Stimulated activated CD4-positive, alpha-beta T cell treated with anti-CD3 and anti-CD28 coated beads, Interleukin-1b, Interleukin-23, amount 100 ng/mL, for 24 hours (primary cell): ENCODE measurements around the gene PIK3C2G.

Source experiments
- DNase-seq, 4 experiments: peaks; one replicate each; pipeline ENCODE4 v3.0.0-alpha.2; 2020; ENCODE audit warnings: low read depth in 4 of 4, low spot score in 1 of 4

PIK3C2G gene

DNA sequence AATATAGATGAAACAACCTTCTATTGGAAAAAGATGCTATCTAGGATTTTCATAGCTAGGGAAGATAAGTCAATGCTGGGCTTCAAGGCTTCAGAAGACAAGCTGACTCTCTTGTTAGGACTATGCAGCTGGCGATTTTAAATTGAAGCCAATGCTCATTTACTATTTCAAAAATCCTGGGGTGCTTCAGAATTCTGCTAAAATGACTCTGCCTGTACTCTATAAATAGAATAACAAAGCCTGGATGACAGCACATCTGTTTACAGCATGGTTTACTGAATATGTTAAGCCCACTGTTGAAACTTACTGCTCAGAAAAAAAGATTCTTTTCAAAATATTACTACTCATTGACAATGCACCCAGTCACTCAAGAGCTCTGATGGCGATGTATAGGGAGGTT is 155.1 kb downstream of the PIK3C2G start:
- no peak for DNase-seq

DNA sequence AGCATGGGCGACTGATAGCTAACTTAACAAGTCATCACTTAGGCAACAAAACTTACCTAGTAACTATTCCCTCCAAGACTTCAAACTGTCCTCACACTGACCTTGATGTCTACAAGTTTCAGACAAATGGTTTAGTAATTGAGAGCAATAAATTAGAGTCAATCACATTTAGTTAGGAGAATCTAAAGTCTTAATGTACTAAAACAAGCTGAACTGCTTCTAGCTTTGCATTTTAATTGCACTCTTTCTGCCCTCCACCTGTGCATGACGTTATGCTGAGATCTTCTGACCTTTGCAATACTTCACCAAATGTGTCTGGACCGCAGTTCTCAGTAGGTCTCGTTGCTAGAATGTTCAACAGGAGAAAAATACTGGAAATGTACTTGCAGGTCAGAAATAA is 158.0 kb downstream of the PIK3C2G start:
- no peak for DNase-seq

DNA sequence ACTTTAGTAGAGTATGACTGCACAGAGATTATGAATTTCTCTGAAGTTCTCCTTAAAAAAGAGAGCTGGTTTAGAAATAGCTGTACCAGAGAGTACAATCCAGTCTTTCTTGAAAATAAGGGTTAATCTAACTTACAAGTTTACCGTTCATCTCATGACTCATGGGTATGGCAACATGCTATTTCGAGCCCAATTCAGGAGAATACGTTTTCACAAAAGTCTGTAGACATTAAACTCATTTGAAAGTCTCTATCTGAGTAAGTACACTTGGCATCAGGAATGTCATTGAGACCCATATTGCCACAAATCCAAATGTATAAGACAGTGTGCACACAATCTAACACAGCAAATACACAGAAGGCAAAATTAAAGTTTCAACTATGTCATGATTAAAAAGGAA is 160.5 kb downstream of the PIK3C2G start:
- DNase-seq = no peak

DNA sequence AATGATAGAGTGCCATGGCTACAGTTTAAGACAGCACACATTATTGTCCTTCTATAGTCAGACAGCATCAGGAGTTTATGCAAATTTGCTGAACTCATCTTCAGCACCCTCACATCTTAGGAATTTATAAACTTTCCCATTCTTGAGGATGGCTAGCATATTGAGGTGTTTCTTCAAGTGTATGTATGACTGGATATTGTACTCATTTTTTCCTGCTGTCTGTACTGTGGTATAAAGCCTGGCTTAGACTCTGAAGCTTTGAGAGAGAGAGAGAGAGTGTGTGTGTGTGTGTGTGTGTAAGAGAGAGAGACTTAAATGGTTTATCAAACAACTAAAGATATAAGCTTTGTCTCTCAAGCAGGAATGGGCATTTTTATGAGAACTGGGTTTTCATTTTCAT is 161.6 kb downstream of the PIK3C2G start:
- DNase-seq = no peak

DNA sequence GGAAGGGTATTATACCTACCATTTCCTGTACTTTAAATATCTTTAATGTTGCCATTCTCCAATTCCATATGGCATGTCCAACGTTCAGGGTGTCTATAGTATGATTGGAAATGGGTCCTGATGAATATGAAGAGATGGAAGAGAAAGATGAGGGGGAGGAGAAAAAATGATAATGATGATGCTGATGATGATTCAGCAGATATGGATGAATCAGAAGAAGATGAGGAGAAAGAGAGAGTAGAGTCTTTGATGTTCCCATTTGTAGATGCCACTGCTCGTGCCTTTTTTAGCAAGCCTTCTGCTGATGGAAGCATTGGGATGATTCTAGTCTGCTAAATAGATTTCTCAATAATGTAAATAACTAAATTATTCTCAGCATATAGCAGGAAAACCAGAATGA is 163.5 kb downstream of the PIK3C2G start:
- DNase-seq = no peak

DNA sequence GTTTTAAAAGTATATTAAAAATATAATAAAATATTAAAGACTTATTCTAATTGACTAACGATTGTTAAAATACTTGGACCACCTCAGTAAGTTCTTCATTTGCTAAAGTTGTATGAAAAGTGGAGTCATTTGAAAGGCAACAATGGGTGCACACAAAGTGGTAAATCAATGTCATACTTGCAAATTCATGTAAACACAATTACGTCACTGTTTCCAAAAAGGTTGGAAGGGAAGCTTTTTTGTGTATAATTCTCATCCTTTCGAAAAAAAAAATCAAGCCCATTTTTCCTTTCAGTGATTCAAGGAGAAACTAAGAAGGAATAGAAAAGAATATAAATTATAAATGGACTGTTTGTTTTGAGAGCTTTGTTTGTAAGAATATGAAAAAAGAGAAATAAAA is 166.2 kb downstream of the PIK3C2G start:
- no peak for DNase-seq

DNA sequence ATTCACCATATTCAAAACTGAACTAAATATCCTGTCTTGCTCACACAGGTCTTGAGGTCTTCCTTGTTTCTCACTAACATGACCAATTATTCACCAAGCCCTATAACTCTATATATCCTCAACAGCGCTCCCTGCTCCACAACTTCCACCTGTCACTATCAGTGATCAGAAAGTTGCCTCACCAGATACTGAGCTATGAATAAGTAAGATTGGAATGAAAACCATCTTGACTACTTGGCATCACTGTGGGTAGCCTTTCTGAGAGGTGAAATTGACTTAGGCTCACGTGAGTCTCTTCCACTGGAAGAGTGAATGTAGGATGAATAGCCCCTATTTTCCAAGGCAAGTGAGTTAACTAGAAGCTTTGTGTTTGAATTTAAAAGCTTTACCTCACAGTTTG is 167.1 kb downstream of the PIK3C2G start:
- no peak for DNase-seq

DNA sequence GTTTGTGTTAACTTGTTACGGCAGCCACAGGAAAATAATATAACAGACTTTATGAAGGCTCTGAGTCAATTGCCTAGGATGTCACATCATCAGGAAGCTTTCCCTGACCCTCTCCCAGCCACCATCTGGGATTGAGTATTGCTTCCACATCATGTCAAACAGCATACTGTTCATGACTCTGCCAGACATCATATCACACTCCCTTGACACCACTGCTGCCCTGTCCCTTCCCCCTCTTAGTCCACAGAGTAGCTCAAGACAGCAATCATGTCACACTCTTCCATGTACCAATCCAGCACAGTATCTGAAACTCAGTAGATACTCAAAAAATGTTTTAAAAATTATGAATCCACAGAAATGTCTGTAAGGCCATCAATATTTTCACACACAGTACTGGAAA is 168.0 kb downstream of the PIK3C2G start:
- DNase-seq = no peak

DNA sequence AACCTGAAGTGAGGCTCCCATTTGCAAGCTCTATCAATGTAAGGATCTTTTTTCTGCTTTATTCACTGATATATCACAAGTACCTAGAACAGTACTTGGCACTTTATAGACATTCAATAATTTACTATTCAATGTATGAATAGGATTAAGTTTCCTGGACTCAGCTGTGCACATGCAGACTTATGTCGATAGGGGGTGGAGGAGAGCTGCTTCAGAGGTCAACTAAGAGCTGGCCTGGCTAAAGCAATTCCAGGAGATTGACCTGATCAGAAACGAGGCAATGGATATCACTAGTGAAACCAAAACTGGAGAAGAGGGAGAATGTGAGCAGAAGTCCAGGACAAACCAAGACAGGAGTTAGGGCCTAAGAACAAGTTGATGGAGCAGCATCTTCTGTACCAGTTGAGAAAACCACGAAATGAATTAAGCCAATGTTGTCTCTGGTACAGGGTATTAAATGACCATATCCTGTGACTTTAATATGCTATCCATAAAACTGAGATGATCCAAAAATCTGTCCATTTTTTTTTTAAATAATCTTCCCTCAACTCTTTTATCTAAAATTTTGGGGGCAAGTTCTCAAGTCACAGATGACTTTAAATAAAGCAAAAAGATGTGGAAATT is 169.2 kb downstream of the PIK3C2G start:
- DNase-seq = no peak

DNA sequence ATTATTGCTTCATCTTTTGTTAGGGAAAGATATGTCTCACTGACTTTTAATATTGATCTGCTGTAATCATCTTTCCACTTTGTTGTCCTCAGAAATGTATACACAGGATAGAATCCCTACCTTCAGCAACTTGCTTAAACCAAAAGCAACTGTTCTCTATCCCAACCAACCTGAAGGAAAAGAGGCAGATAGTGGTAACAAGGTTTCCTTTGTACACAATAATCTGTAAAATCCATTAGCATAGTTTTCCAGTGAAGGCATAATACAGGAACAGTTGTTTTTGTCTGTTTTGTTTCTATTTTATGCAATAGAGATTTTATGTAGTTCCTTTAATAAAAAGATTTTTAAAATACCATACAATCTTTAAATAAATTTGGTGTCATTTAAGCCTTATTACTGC is 170.5 kb downstream of the PIK3C2G start:
- no peak for DNase-seq

DNA sequence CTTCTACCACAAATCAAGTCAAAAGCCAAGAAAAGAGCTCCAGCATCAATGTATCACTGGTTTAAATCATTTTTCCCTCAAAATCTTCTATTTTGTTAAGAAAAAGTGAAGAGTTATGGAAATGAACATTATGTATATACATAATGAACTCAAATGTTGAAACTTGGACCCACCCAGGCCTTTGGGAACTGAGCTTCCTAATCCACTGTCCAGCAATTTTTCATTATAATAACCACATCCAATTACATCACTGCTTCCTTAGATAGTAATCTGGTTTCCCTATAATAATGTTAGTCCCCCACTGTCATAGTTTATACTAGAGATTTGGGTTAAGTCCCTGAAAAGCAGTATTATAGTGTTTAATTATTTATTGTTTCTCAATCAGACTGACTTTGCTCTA is 170.9 kb downstream of the PIK3C2G start:
- DNase-seq = no peak

DNA sequence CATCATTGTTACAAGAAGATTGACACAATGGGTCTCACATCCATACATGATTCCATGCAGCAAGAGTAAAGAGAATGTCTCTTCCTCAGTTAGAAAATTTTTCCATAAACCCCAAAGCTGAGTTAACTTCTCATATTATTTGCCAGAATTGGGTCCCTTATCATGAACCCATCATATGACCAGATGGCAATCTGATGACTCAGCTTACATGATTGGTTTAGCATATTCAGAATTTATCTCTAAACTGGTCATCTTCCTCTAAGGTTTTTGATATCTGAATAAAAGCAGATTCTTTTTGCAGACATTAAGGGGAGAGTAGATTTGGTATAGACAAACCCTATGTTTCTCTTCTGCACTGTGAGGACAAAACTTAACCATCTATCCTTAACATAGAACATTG is 174.9 kb downstream of the PIK3C2G start:
- DNase-seq = no peak

DNA sequence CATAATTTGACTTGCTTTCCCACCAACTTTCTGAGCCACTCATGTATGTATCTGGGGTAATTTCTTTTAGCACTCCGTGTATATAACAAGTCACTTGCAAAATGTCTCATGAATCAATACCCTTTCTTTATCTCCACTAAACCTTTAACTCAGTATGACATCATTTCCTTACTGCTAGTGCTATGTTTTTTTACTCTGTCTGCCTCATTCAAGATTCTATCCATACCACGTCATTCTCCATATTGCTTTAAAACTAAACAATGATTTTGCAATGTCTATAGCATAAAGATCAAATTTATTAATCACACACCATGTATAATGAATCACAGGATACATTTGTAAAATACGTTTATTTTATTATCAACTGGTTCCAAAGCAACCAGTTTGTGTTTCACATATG is 178.2 kb downstream of the PIK3C2G start:
- DNase-seq = no peak

DNA sequence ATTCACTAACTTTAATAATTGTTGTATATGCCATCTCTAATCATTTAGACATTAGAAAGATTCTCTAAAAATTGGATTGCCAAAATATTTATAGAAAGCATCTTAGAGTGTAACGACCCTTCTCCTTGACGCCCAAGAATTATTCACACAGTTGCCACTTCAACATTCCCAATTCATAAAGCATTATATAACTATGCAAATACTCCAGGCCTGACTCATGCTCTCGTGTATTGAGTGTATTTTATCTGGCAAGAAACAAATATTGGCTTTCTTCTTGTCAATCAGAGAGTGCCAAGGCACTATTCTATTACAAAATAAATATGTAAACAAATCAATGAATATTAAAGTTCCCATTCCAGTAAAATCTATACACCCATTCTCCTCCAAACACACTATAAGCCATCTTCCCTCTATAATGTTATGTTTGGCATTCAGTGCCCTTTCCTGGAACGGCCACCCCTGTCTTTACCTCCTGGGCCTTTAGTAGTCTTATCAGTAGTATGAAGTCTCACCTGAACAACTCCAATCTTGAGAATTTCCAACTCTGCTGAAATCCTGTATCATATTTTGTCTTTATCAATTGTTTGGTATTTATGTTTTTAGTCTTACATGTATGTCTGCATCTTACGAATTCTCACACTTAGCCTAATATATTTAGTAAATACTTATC is 182.6 kb downstream of the PIK3C2G start:
- no peak for DNase-seq

DNA sequence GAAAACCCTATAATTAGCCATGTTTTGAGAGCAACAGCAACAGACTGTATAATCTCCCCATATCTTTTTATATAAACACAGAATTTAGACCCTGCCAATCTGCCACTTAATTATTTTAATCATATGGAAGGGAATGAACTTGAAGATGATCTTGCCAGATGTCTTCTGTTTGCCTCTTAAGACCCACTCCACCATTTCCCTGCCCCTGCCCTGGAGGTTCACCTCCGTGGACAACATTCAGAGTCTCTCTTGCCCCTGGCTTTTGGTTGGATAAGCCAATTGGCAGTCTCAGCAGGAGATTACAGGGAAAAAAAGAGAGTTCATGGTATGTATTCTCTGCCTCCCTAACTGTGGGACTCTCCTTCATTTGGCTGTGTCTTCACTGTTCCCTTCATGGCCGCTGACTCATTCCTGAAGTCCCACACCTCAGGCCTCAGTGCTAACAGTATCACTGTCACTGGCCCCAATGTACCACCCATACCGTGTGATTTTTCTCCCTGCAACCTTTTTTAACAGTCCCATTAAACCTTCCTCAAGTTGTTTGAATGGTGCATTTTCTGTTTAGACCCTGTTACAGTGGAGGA is 184.8 kb downstream of the PIK3C2G start:
- DNase-seq = no peak

DNA sequence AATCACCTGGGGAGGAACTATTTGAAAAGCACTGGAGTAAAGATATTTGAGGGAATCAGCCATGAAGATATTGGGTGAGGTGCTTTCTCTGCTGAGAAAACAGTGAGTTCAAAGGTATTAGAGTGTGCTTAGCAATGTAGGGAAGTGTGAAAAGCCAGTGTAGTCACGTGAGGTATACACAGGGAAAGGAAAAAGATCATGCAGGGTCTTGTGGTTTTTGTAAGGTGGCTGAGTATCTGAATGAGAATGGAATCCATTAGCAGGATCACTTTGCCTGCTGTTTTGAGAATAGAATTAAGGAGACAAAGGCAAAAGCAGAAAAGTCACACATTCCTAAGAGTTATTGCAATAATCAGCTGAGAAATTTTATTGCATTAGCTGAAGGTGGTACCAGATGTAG is 193.0 kb downstream of the PIK3C2G start:
- no peak for DNase-seq

DNA sequence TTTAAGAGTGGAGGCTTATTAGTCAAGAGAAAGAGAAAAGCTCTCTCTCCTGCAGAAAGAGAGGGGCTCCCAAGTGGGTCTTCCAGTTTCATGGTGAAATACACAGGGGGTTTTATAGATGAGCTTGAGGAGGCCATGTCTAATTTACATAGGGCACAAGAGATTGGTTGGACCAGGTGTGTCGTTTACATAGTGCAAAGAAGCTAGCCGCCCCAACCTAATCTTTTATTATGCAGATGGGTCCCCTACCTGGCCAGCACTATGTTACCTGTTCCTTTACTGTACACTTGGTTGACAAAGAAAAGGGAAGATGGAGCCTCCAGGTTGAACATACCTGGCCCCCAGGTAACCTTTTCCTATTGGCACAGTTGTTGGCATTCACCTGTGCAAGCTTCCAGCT is 195.0 kb downstream of the PIK3C2G start:
- no peak for DNase-seq

DNA sequence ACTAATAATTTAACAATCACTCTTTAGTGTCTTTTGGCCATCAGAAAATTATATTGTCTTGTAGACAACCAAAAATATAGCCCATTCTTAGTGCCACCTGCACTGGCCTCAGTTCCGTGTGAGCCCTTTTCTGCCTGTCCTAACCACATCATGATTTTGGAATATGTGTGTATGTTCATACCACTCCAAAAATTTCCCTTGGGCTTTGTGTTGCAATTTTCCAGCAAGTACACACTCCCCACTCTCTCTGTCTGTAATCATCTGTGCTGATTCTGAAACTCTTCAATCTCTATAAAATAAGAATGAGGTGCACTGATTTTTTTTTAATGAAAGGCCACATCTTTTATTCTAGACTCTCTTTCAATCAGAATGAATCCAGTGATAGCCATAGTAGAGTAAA is 196.0 kb downstream of the PIK3C2G start:
- DNase-seq = no peak

DNA sequence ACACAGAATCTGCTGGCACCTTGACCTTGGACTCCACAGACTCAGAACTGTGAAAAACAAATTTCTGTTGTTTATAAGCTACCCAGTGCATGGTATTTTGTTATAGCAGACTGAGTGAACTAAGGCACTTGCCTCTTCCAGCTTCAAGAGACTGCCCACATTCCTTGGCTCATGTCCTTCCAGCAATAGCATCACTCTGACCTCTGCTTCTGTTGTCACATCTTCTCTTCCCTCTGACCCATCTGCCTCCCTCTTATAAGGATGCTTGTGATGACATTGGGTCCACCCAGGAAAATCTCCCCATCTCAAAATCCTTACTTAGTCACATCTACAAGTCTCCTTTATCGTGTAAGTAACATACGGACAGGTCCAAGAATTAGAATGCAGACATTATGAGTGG is 200.4 kb downstream of the PIK3C2G start:
- no peak for DNase-seq

DNA sequence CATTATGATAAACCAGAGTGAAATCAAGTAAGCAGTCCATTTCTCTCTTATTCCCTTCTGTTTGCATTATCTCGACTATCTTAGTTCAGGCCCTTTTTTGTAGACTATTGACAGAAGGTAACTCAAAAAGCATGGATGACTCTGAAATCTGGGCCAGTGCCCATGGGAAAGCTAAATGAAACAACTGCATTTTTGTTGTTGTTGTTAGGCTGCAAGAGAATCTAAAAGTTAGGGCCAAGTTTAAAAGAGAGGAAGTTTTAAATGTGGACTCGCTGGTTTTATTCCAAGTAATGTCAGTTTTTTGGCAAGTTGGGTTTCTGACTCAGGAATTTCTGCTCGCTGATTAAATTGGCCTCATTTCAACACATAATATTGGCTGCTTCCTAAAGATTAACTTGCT is 201.1 kb downstream of the PIK3C2G start:
- DNase-seq = no peak

DNA sequence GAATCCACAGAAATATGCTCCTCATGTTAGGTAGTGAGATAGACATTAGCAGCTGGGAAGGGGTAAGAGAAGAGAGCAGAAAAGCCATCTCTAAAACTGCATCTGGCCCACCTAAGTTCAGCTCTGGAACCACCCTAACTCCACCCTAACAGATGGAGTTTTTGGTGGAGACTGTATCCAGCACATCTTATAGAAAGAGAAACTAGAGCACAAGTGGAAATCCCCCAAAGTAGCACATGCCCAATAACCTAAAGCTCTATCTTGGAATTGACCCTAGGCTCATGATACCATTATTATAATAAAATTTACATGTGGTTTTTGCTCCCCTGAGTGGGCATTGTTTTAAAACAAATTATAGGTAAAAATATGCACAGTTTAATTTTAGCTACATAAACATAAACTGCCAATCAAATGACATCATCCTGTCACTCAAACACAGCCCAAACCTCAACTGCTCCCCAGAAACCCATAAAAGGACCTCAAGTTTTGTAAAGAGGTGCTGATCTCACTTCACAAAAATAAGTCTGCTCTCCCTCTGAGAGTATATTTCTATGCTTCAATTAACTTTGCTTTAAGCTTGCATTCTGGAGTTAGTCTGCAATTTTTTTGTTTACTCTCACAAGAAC is 206.4 kb downstream of the PIK3C2G start:
- DNase-seq = no peak

DNA sequence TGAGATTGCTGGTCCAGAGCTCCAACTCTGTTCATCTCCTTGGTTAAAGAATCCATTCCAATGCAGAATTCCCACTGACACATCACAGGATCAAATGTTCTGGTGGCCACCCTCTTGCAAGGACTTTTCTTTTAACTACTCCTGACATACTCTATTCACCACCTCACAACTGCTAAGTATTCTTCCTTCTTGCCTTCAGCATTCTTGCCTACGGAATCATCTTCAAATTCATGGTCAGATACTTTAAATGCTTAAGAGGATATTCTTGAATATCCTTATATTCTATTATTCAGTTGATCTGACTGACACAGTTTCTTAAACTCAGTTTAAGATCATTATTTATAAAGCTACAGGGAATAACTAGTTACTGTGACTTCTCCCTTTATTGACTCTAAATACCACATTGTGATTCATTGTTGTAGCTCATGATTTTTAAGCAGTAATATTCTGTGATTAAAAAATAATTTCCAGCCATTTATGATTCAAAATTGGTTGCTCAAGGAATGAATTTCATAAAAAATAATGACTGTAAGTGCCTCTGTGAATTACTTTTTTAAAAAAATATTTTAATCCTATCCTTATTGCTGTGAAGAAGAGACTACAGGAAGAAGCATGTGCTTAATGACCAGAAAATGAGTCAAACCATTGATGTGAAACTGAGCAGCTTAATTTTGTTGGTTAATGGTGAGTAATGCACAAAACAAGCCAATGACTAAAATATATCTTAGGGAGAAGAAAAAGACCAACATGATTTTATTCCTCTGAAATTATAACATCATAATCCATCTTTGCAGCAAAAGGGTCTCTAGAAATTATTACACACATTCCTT is 207.1 kb downstream of the PIK3C2G start:
- DNase-seq = no peak
